ENCODE data around the gene PDXK. TPM values are rescaled to one million over a fixed set of nuclear protein-coding genes. Genes with fewer than 3 reads are reported as not detected.

The PDXK gene
- polyA plus RNA-seq, 3 donors, result 128 to 214 (median 210) TPM

DNA sequence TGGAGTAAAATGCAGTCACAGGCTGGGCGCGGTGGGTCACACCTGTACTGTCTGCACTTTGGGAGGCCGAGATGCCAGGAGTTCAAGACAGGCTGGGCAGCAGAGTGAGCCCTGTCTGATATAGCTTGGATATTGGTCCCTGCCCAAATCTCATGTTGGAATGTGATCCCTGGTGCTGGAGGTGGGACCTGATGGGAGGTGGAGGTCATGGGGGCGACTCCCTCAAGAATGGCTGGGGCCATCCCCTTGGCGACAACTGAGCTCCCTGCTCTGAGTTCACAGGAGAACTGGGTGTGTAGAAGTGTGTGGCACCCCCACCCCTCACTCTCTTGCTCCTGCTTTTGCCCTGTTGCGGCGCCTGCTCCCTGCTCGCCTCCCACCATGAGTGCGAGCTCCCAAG lies 11.5 kb upstream of the PDXK start:
- Mint-ChIP-seq H3K36me3 (no peaks in the 10 kb centered on the region), H3K4me3 (no peak overlapping the region), H3K27ac (peak overlapping the region in 1 of 7 donors; percentile 74), H3K27me3 (ENCODE audit: low read depth in 3 of 3) (peaks cover 8 to 12% (median 12%) of the 10 kb centered on the region in 3 donors), H3K4me1 (peaks cover 29% of the 10 kb centered on the region), H3K9me3 (peaks cover 0 to 4% (median 0%) of the 10 kb centered on the region in 7 donors)
- Histone ChIP-seq H4K20me1 (ENCODE audit: insufficient read depth, low read length) (no peaks in the 10 kb centered on the region), H3K4me3 (replicated peaks in 1 of 3; ENCODE audit: low read depth in 2 of 3, low read length in 3 of 3) (no peak overlapping the region), H3K79me2 (ENCODE audit: insufficient read depth, low read length) (no peaks in the 10 kb centered on the region), H3K9me3 (replicated peaks in 1 of 2; ENCODE audit: control insufficient read depth in 1 of 2, insufficient read depth in 1 of 2, low read length in 2 of 2) (no peaks in the 10 kb centered on the region), H3K4me2 (replicated peaks; ENCODE audit: extremely low read depth, low read length, poor library complexity, severe bottlenecking) (no peak overlapping the region), H2AFZ (ENCODE audit: insufficient read depth, low read depth, low read length, poor library complexity, severe bottlenecking) (no peak overlapping the region), H3K27ac (ENCODE audit: low read depth in 1 of 2, low read length in 2 of 2) (no peak overlapping the region), H3K4me1 (ENCODE audit: control insufficient read depth in 1 of 2, insufficient read depth in 2 of 2, low read length in 2 of 2) (peaks cover 27 to 34% of the 10 kb centered on the region in 2 donors), H3K9ac (ENCODE audit: insufficient read depth, low read length, poor library complexity, severe bottlenecking) (no peak overlapping the region), H3K36me3 (replicated peaks in 1 of 2; ENCODE audit: control insufficient read depth in 1 of 2, insufficient read depth in 2 of 2, low read length in 2 of 2) (no peaks in the 10 kb centered on the region), H3K27me3 (ENCODE audit: control insufficient read depth in 2 of 2, insufficient read depth in 2 of 2, low read length in 2 of 2) (peaks cover 0 to under 1% of the 10 kb centered on the region in 2 donors)
- 97% methylated on average over 6 of the region's 9 CpGs for WGBS (ENCODE audit: insufficient coverage)
- DNase-seq, result no peak
- intact Hi-C loops (cut with micrococcal nuclease), result no loop called here
- TF ChIP-seq, protein P1, sequence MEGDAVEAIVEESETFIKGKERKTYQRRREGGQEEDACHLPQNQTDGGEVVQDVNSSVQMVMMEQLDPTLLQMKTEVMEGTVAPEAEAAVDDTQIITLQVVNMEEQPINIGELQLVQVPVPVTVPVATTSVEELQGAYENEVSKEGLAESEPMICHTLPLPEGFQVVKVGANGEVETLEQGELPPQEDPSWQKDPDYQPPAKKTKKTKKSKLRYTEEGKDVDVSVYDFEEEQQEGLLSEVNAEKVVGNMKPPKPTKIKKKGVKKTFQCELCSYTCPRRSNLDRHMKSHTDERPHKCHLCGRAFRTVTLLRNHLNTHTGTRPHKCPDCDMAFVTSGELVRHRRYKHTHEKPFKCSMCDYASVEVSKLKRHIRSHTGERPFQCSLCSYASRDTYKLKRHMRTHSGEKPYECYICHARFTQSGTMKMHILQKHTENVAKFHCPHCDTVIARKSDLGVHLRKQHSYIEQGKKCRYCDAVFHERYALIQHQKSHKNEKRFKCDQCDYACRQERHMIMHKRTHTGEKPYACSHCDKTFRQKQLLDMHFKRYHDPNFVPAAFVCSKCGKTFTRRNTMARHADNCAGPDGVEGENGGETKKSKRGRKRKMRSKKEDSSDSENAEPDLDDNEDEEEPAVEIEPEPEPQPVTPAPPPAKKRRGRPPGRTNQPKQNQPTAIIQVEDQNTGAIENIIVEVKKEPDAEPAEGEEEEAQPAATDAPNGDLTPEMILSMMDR (IDR thresholded peaks at IDR 0.05), result no peak

GRCh38 chr21:43708745-43709381 lies 10.1 kb upstream of the PDXK start:
- intact Hi-C loops (cut with micrococcal nuclease), result no loop called here
- 91% methylated on average over 10 of the region's 13 CpGs for WGBS (ENCODE audit: insufficient coverage)
- Mint-ChIP-seq H3K27me3 (ENCODE audit: low read depth in 3 of 3) (peaks cover 6 to 10% (median 8%) of the 10 kb centered on the region in 3 donors), H3K4me1 (peaks cover 17% of the 10 kb centered on the region), H3K4me3 (no peak overlapping the region), H3K9me3 (peaks cover 0 to 4% (median 0%) of the 10 kb centered on the region in 7 donors), H3K36me3 (no peaks in the 10 kb centered on the region), H3K27ac (no peak overlapping the region)
- Histone ChIP-seq H3K27me3 (ENCODE audit: control insufficient read depth in 2 of 2, insufficient read depth in 2 of 2, low read length in 2 of 2) (no peaks in the 10 kb centered on the region), H3K9ac (ENCODE audit: insufficient read depth, low read length, poor library complexity, severe bottlenecking) (no peak overlapping the region), H4K20me1 (ENCODE audit: insufficient read depth, low read length) (no peaks in the 10 kb centered on the region), H3K4me3 (replicated peaks in 1 of 3; ENCODE audit: low read depth in 2 of 3, low read length in 3 of 3) (no peak overlapping the region), H3K36me3 (replicated peaks in 1 of 2; ENCODE audit: control insufficient read depth in 1 of 2, insufficient read depth in 2 of 2, low read length in 2 of 2) (no peaks in the 10 kb centered on the region), H3K9me3 (replicated peaks in 1 of 2; ENCODE audit: control insufficient read depth in 1 of 2, insufficient read depth in 1 of 2, low read length in 2 of 2) (no peaks in the 10 kb centered on the region), H3K4me1 (ENCODE audit: control insufficient read depth in 1 of 2, insufficient read depth in 2 of 2, low read length in 2 of 2) (peaks cover 16 to 23% of the 10 kb centered on the region in 2 donors), H3K27ac (ENCODE audit: low read depth in 1 of 2, low read length in 2 of 2) (no peak overlapping the region), H2AFZ (ENCODE audit: insufficient read depth, low read depth, low read length, poor library complexity, severe bottlenecking) (no peak overlapping the region), H3K79me2 (ENCODE audit: insufficient read depth, low read length) (no peaks in the 10 kb centered on the region), H3K4me2 (replicated peaks; ENCODE audit: extremely low read depth, low read length, poor library complexity, severe bottlenecking) (no peak overlapping the region)
- TF ChIP-seq, protein P1 (IDR thresholded peaks at IDR 0.05), result no peak
- DNase-seq, result no peak

Measured in CD14-positive monocyte (primary cell).